AG09319 (cell line): Measurements from ENCODE around the gene DNAH12.
"Not testable (repeated sequence)": the region's sequence is repeated elsewhere in the genome, so short reads cannot be mapped to it uniquely, and the experiment has no call there.

ENCODE experiments used
- DNase-seq: peaks from one replicate; pipeline ENCODE4 v3.0.0-alpha.2; 2010; ENCODE audit warnings: low read depth; ENCODE audit errors: extremely low read depth
- CTCF ChIP-seq: IDR thresholded peaks from 2 replicates; pipeline ENCODE4 v1.5.1; 2011; ENCODE audit warnings: low read depth, mild to moderate bottlenecking, inconsistent platforms, low read length, moderate library complexity

Gene DNAH12

GRCh38 chr3:57518276-57518915 lies 25.7 kb downstream of the DNAH12 start:
- TF ChIP-seq CTCF, result no peak
- no peak for DNase-seq

GRCh38 chr3:57512166-57512565 lies 32.0 kb downstream of the DNAH12 start:
- DNase-seq, result no peak
- no peak for TF ChIP-seq CTCF

- no peak for DNase-seq
- no peak for TF ChIP-seq CTCF
Observed at GRCh38 chr3:57505901-57506300, 38.2 kb downstream of the DNAH12 start.

- no peak for DNase-seq
- no peak for TF ChIP-seq CTCF
Observed at GRCh38 chr3:57500506-57500905, 43.6 kb downstream of the DNAH12 start.

GRCh38 chr3:57497904-57498303 lies 46.2 kb downstream of the DNAH12 start:
- DNase-seq, result no peak
- no peak for TF ChIP-seq CTCF

- TF ChIP-seq CTCF, result no peak
- no peak for DNase-seq
Observed at GRCh38 chr3:57484563-57484962, 59.6 kb downstream of the DNAH12 start.

GRCh38 chr3:57477193-57477592 lies 67.0 kb downstream of the DNAH12 start:
- not testable (repeated sequence) for DNase-seq

GRCh38 chr3:57464801-57465200 lies 79.3 kb downstream of the DNAH12 start:
- no peak for DNase-seq
- no peak for TF ChIP-seq CTCF
